Measurements from ENCODE around the gene PLIN1.

Gene PLIN1

DNA sequence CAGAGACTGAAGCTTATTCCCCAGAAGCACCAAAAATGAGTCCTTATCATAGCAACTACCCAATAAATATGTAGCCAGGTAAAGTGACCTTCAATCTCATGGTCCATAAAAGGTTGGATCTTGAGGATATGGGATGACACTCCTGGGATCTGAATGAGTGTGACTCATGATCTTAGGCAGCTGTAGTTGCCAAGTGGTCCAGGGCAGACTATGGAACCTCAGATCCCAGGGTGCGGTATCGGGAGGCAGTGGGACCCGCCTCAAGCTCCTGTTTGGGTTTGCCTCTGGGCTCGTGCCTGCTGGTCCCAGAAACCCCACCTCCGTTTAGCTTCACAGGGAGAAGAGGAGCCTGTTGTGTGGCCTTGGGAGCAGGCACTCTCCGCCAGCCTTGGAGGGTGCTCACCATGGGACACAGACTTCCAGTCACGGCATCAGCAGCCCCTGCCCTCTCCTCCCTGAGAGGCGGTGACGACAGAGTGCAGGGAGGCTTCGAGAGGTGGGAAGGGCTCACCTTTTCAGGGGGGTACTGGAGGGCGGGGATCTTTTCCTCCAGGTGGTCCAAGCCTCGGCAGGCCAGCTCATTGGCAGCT is 8.1 kb downstream of the PLIN1 start:
- no peaks in the 10 kb centered on the region for H3F3A ChIP-seq (ENCODE audit: insufficient read depth, low read length)
- no peak overlapping the region for H2AFZ ChIP-seq (ENCODE audit: low read length)
- H3K4me2 ChIP-seq (ENCODE audit: low read length): no peak overlapping the region
- no peaks in the 10 kb centered on the region for H3K79me2 ChIP-seq (ENCODE audit: insufficient read depth, low read length)
- no peaks in the 10 kb centered on the region for H3K27me3 ChIP-seq (ENCODE audit: insufficient read depth, low read length)
- H3K4me1 ChIP-seq (ENCODE audit: insufficient read depth, low read length, severe bottlenecking): no peaks in the 10 kb centered on the region
- TF ChIP-seq, protein P1, sequence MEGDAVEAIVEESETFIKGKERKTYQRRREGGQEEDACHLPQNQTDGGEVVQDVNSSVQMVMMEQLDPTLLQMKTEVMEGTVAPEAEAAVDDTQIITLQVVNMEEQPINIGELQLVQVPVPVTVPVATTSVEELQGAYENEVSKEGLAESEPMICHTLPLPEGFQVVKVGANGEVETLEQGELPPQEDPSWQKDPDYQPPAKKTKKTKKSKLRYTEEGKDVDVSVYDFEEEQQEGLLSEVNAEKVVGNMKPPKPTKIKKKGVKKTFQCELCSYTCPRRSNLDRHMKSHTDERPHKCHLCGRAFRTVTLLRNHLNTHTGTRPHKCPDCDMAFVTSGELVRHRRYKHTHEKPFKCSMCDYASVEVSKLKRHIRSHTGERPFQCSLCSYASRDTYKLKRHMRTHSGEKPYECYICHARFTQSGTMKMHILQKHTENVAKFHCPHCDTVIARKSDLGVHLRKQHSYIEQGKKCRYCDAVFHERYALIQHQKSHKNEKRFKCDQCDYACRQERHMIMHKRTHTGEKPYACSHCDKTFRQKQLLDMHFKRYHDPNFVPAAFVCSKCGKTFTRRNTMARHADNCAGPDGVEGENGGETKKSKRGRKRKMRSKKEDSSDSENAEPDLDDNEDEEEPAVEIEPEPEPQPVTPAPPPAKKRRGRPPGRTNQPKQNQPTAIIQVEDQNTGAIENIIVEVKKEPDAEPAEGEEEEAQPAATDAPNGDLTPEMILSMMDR (IDR thresholded peaks at IDR 0.05; ENCODE audit: low read length): no peak
- no peak for TF ChIP-seq EZH2 (IDR thresholded peaks at IDR 0.05; ENCODE audit: borderline replicate concordance, low read length)
- no peak overlapping the region for H3K27ac ChIP-seq (ENCODE audit: low read depth, low read length, poor library complexity, severe bottlenecking)
- no peaks in the 10 kb centered on the region for H4K20me1 ChIP-seq (ENCODE audit: insufficient read depth, low read length)
- H3K9me3 ChIP-seq (ENCODE audit: low read length): no peaks in the 10 kb centered on the region
- H3K4me3 ChIP-seq (ENCODE audit: low read depth, low read length, poor library complexity, severe bottlenecking): no peak overlapping the region
- H3K36me3 ChIP-seq (ENCODE audit: insufficient read depth, low read length): no peaks in the 10 kb centered on the region
- no peaks in the 10 kb centered on the region for H3K9me2 ChIP-seq (ENCODE audit: low read depth, low read length)
- H3K9ac ChIP-seq (ENCODE audit: low read length): no peak overlapping the region

DNA sequence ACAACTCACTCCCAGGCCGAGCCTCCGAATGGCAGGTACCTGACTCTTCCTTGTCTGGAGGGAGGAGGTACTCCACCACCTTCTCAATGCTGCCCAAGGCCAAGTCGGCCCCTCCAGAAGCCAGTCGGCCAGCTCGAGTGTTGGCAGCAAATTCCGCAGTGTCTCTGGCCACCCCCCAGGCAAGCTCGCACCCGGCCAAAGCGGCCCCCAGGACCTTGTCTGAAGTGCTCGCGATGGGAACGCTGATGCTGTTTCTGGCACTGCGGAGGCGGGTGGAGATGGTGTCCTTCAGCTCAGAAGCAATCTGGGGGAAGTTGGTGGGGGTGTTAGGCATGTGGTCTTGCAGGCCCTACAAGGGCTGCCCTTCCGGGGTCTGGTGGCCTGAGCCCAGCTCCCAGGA is 9.2 kb downstream of the PLIN1 start:
- H3K36me3 ChIP-seq (ENCODE audit: insufficient read depth, low read length): no peaks in the 10 kb centered on the region
- H4K20me1 ChIP-seq (ENCODE audit: insufficient read depth, low read length): no peaks in the 10 kb centered on the region
- TF ChIP-seq, protein P1 (IDR thresholded peaks at IDR 0.05; ENCODE audit: low read length): no peak
- TF ChIP-seq EZH2 (IDR thresholded peaks at IDR 0.05; ENCODE audit: borderline replicate concordance, low read length): no peak
- H3K4me1 ChIP-seq (ENCODE audit: insufficient read depth, low read length, severe bottlenecking): no peaks in the 10 kb centered on the region
- H3K9ac ChIP-seq (ENCODE audit: low read length): no peak overlapping the region
- H3K79me2 ChIP-seq (ENCODE audit: insufficient read depth, low read length): no peaks in the 10 kb centered on the region
- no peak overlapping the region for H3K4me3 ChIP-seq (ENCODE audit: low read depth, low read length, poor library complexity, severe bottlenecking)
- H3K4me2 ChIP-seq (ENCODE audit: low read length): no peak overlapping the region
- H3K27ac ChIP-seq (ENCODE audit: low read depth, low read length, poor library complexity, severe bottlenecking): no peak overlapping the region
- H3F3A ChIP-seq (ENCODE audit: insufficient read depth, low read length): no peaks in the 10 kb centered on the region
- no peaks in the 10 kb centered on the region for H3K9me2 ChIP-seq (ENCODE audit: low read depth, low read length)
- H3K9me3 ChIP-seq (ENCODE audit: low read length): no peaks in the 10 kb centered on the region
- H3K27me3 ChIP-seq (ENCODE audit: insufficient read depth, low read length): no peaks in the 10 kb centered on the region
- no peak overlapping the region for H2AFZ ChIP-seq (ENCODE audit: low read length)

- H4K20me1 ChIP-seq (ENCODE audit: insufficient read depth, low read length): no peaks in the 10 kb centered on the region
- TF ChIP-seq EZH2 (IDR thresholded peaks at IDR 0.05; ENCODE audit: borderline replicate concordance, low read length): no peak
- TF ChIP-seq, protein P1 (IDR thresholded peaks at IDR 0.05; ENCODE audit: low read length): no peak
- H3K4me2 ChIP-seq (ENCODE audit: low read length): no peak overlapping the region
- no peak overlapping the region for H3K9ac ChIP-seq (ENCODE audit: low read length)
- no peaks in the 10 kb centered on the region for H3K27me3 ChIP-seq (ENCODE audit: insufficient read depth, low read length)
- no peaks in the 10 kb centered on the region for H3K9me3 ChIP-seq (ENCODE audit: low read length)
- no peak overlapping the region for H2AFZ ChIP-seq (ENCODE audit: low read length)
- H3F3A ChIP-seq (ENCODE audit: insufficient read depth, low read length): no peaks in the 10 kb centered on the region
- H3K9me2 ChIP-seq (ENCODE audit: low read depth, low read length): no peaks in the 10 kb centered on the region
- H3K4me1 ChIP-seq (ENCODE audit: insufficient read depth, low read length, severe bottlenecking): no peaks in the 10 kb centered on the region
- no peak overlapping the region for H3K27ac ChIP-seq (ENCODE audit: low read depth, low read length, poor library complexity, severe bottlenecking)
- H3K4me3 ChIP-seq (ENCODE audit: low read depth, low read length, poor library complexity, severe bottlenecking): no peak overlapping the region
- no peaks in the 10 kb centered on the region for H3K79me2 ChIP-seq (ENCODE audit: insufficient read depth, low read length)
- no peaks in the 10 kb centered on the region for H3K36me3 ChIP-seq (ENCODE audit: insufficient read depth, low read length)
Measured at GRCh38 chr15:89669309-89669865, 9.8 kb downstream of the PLIN1 start.
